Measurements from ENCODE around the gene TMEM167B.
"Not testable (repeated sequence)": the region's sequence is repeated elsewhere in the genome, so short reads cannot be mapped to it uniquely, and the experiment has no call there.

The TMEM167B gene

GRCh38 chr1:109090196-109091077, at the start of gene TMEM167B:
Gene TMEM167B, plus strand, starts transcription at chr1:109090764. Its CDS starts 109 bp downstream, at chr1:109090873.
- DNase-seq (ENCODE audit: low read depth) = peak; percentile 57

- peak; percentile 2 for DNase-seq (ENCODE audit: low read depth)
Measured at GRCh38 chr1:109040989-109041620, 49.5 kb upstream of the TMEM167B start.

- DNase-seq (ENCODE audit: low read depth) = peak; percentile 84
Measured at GRCh38 chr1:109041621-109042468, 48.7 kb upstream of the TMEM167B start, which contains the start of gene WDR47. Gene WDR47, minus strand, starts transcription at chr1:109042102. Its CDS starts 18,590 bp downstream, at chr1:109023512.

- no peak for DNase-seq (ENCODE audit: low read depth)
Measured at GRCh38 chr1:109045595-109045994, 45.0 kb upstream of the TMEM167B start.

GRCh38 chr1:109046671-109047070, 43.9 kb upstream of the TMEM167B start:
- no peak for DNase-seq (ENCODE audit: low read depth)

GRCh38 chr1:109047339-109047738, 43.2 kb upstream of the TMEM167B start:
- no peak for DNase-seq (ENCODE audit: low read depth)

- no peak for DNase-seq (ENCODE audit: low read depth)
Measured at GRCh38 chr1:109048335-109048734, 42.2 kb upstream of the TMEM167B start.

- DNase-seq (ENCODE audit: low read depth) = no peak
Measured at GRCh38 chr1:109050228-109050995, 40.2 kb upstream of the TMEM167B start.

- DNase-seq (ENCODE audit: low read depth) = not testable (repeated sequence)
Measured at GRCh38 chr1:109052145-109052544, 38.4 kb upstream of the TMEM167B start.

GRCh38 chr1:109056064-109056463, 34.5 kb upstream of the TMEM167B start:
- no peak for DNase-seq (ENCODE audit: low read depth)

GRCh38 chr1:109059026-109059425, 31.5 kb upstream of the TMEM167B start:
- no peak for DNase-seq (ENCODE audit: low read depth)

GRCh38 chr1:109060707-109061106, 29.9 kb upstream of the TMEM167B start:
- DNase-seq (ENCODE audit: low read depth) = no peak

- DNase-seq (ENCODE audit: low read depth) = no peak
Measured at GRCh38 chr1:109061183-109061582, 29.4 kb upstream of the TMEM167B start.

GRCh38 chr1:109065137-109065536, 25.4 kb upstream of the TMEM167B start:
- no peak for DNase-seq (ENCODE audit: low read depth)

GRCh38 chr1:109067883-109068282, 22.7 kb upstream of the TMEM167B start:
- no peak for DNase-seq (ENCODE audit: low read depth)

GRCh38 chr1:109069294-109069693, 21.3 kb upstream of the TMEM167B start:
- DNase-seq (ENCODE audit: low read depth) = no peak

GRCh38 chr1:109075531-109076490, 14.8 kb upstream of the TMEM167B start, which contains the start of gene TAF13:
Gene TAF13, minus strand, starts transcription at chr1:109076003. Its CDS starts 56 bp downstream, at chr1:109075947.
- peak; percentile 80 for DNase-seq (ENCODE audit: low read depth)

GRCh38 chr1:109078317-109078716, 12.2 kb upstream of the TMEM167B start:
- DNase-seq (ENCODE audit: low read depth) = no peak

GRCh38 chr1:109079240-109079622, 11.3 kb upstream of the TMEM167B start:
- DNase-seq (ENCODE audit: low read depth) = no peak

- no peak for DNase-seq (ENCODE audit: low read depth)
Measured at GRCh38 chr1:109080441-109081082, 10.0 kb upstream of the TMEM167B start.
